Skin of body (tissue), 2 donors: ENCODE data around the gene MEP1B. TPM values are rescaled to one million over a fixed set of nuclear protein-coding genes. Genes with fewer than 3 reads are reported as not detected.
A peak's percentile ranks its signal among the peaks of the same experiment; 100 is the strongest.
"Not testable (repeated sequence)": the region's sequence is repeated elsewhere in the genome, so short reads cannot be mapped to it uniquely, and the experiment has no call there.

Source experiments
- DNase-seq: peaks from one replicate; lab custom pipeline; 2025; lab: John Stamatoyannopoulos, UW
- total RNA-seq: library from RNA; depleted of rRNA; stranded (reverse); fragments of >200 nt; gene quantifications from one replicate; pipeline ENCODE4 v1.2.3, GENCODE V29; 2014

MEP1B gene
- not detected for total RNA-seq

- no peak for DNase-seq
Measured at GRCh38 chr18:32189790-32190189, at the start of gene MEP1B. Gene MEP1B, plus strand, starts transcription at chr18:32190039. Its CDS starts 32 bp downstream, at chr18:32190071.

GRCh38 chr18:32148185-32148870 lies 41.5 kb upstream of the MEP1B start:
- DNase-seq, result no peak

- DNase-seq, result no peak
Measured at GRCh38 chr18:32152705-32153448, 37.0 kb upstream of the MEP1B start.

GRCh38 chr18:32156855-32157254 lies 33.0 kb upstream of the MEP1B start:
- DNase-seq, result no peak

- DNase-seq, result no peak
Measured at GRCh38 chr18:32157580-32157979, 32.3 kb upstream of the MEP1B start.

- DNase-seq, result peak; percentile 80
Measured at GRCh38 chr18:32158108-32158624, 31.7 kb upstream of the MEP1B start.

- not testable (repeated sequence) for DNase-seq
Measured at GRCh38 chr18:32158631-32159030, 31.2 kb upstream of the MEP1B start.

GRCh38 chr18:32160547-32160946 lies 29.3 kb upstream of the MEP1B start:
- DNase-seq, result no peak

GRCh38 chr18:32167980-32168730 lies 21.7 kb upstream of the MEP1B start:
- no peak for DNase-seq

GRCh38 chr18:32173654-32174053 lies 16.2 kb upstream of the MEP1B start:
- DNase-seq, result no peak

- no peak for DNase-seq
Measured at GRCh38 chr18:32174719-32175118, 15.1 kb upstream of the MEP1B start.

- no peak for DNase-seq
Measured at GRCh38 chr18:32175265-32175664, 14.6 kb upstream of the MEP1B start.

GRCh38 chr18:32176745-32177144 lies 13.1 kb upstream of the MEP1B start:
- DNase-seq, result not testable (repeated sequence)

GRCh38 chr18:32177530-32177929 lies 12.3 kb upstream of the MEP1B start:
- DNase-seq, result no peak

GRCh38 chr18:32183503-32183902 lies 6.3 kb upstream of the MEP1B start:
- no peak for DNase-seq

GRCh38 chr18:32190209-32190608 lies 370 bp downstream of the MEP1B start:
- no peak for DNase-seq

- DNase-seq, result no peak
Measured at GRCh38 chr18:32195881-32196815, 6.3 kb downstream of the MEP1B start.

- no peak for DNase-seq
Measured at GRCh38 chr18:32200766-32201165, 10.9 kb downstream of the MEP1B start.

GRCh38 chr18:32201948-32202672 lies 12.3 kb downstream of the MEP1B start:
- DNase-seq, result no peak

GRCh38 chr18:32208023-32208422 lies 18.2 kb downstream of the MEP1B start:
- no peak for DNase-seq
